Fibroblast of lung (primary cell): ENCODE data around the gene WDR27. TPM values are rescaled to one million over a fixed set of nuclear protein-coding genes. Genes with fewer than 3 reads are reported as not detected.
A peak's percentile ranks its signal among the peaks of the same experiment; 100 is the strongest.

ENCODE experiments used
- DNase-seq, 2 donors: peaks; one replicate each; pipeline versions ENCODE4 v3.0.0 to v3.0.0-alpha.2; 2010; ENCODE audit warnings: low read depth in 2 of 2
- H2AFZ ChIP-seq: 2 replicates; pipeline ENCODE4 v1.5.1; 2012; ENCODE audit warnings: low read length, control low read depth, inconsistent platforms
- H3K27ac ChIP-seq: 2 replicates; pipeline ENCODE4 v1.5.1; 2011; ENCODE audit warnings: low read length, control low read depth; ENCODE audit not compliant: insufficient read depth
- H3K27me3 ChIP-seq: 2 replicates; pipeline ENCODE4 v1.5.1; 2011; ENCODE audit warnings: mild to moderate bottlenecking, low read length; ENCODE audit not compliant: control insufficient read depth, insufficient read depth
- H3K36me3 ChIP-seq: 2 replicates; pipeline ENCODE4 v1.5.1; 2011; ENCODE audit warnings: low read length; ENCODE audit not compliant: control insufficient read depth, insufficient read depth
- H3K4me1 ChIP-seq: 2 replicates; pipeline ENCODE4 v1.5.1; 2011; ENCODE audit warnings: low read length; ENCODE audit not compliant: control insufficient read depth, insufficient read depth; ENCODE audit errors: extremely low read depth
- H3K4me2 ChIP-seq: 2 replicates; pipeline ENCODE4 v1.5.1; 2011; ENCODE audit warnings: low read length, control low read depth; ENCODE audit not compliant: insufficient read depth; ENCODE audit errors: extremely low read depth
- H3K4me3 ChIP-seq, 4 experiments: fragments of 200-600 bp in 1 of 4; sonication (generic) in 1 of 4; replicated peaks in 1 of 4; 2 replicates each; pipeline ENCODE4 v1.5.1; 2011 to 2016; ENCODE audit warnings: low read length in 4 of 4, low read depth in 3 of 4, mild to moderate bottlenecking in 3 of 4, control low read depth in 2 of 4, inconsistent platforms in 1 of 4, mixed read lengths in 1 of 4; ENCODE audit not compliant: insufficient read depth in 1 of 4; ENCODE audit errors: control extremely low read depth in 1 of 4
- H3K79me2 ChIP-seq: 2 replicates; pipeline ENCODE4 v1.5.1; 2012; ENCODE audit warnings: mild to moderate bottlenecking, low read length, inconsistent platforms; ENCODE audit not compliant: control insufficient read depth, insufficient read depth
- H3K9ac ChIP-seq: 2 replicates; pipeline ENCODE4 v1.5.1; 2011; ENCODE audit warnings: mild to moderate bottlenecking, low read length, control low read depth; ENCODE audit not compliant: insufficient read depth
- H3K9me3 ChIP-seq: 2 replicates; pipeline ENCODE4 v1.5.1; 2012; ENCODE audit warnings: low read depth, low read length; ENCODE audit not compliant: control insufficient read depth, insufficient read depth
- H4K20me1 ChIP-seq: 2 replicates; pipeline ENCODE4 v1.5.1; 2011; ENCODE audit warnings: low read length; ENCODE audit not compliant: control insufficient read depth, insufficient read depth; ENCODE audit errors: extremely low read depth
- CTCF ChIP-seq, 2 donors: IDR thresholded peaks in 1 of 2; conservative IDR thresholded peaks in 1 of 2; 1 replicate in 1 of 2; 2 replicates in 1 of 2; pipeline ENCODE4 v1.5.1; 2011 to 2012; ENCODE audit warnings: low read length in 2 of 2, control low read depth in 1 of 2, inconsistent platforms in 1 of 2, low read depth in 1 of 2, mild to moderate bottlenecking in 1 of 2
- EZH2 ChIP-seq: IDR thresholded peaks from 2 replicates; pipeline ENCODE4 v1.5.1; 2012; ENCODE audit warnings: low read length, control low read depth, mild to moderate bottlenecking; ENCODE audit errors: missing control alignments
- polyA plus RNA-seq, 2 donors: library from polyadenylated mRNA; depleted of rRNA in 1 of 2; stranded (reverse) in 1 of 2; unstranded in 1 of 2; fragments of >200 nt; gene quantifications; 2 replicates each; pipeline ENCODE4 v1.2.1, GENCODE V29; 2011 to 2012; ENCODE audit warnings: missing spikeins in 1 of 2
- total RNA-seq: library from RNA; depleted of rRNA; stranded (reverse); fragments of >200 nt; gene quantifications from 2 replicates; pipeline ENCODE4 v1.2.1, GENCODE V29; 2014

WDR27 gene
- total and polyA plus RNA-seq, 2 donors (not counting 1 experiment from before 2014, with no cell fraction given) = 8.8 to 23.3 TPM

GRCh38 chr6:169654598-169655391 is 47.0 kb downstream of the WDR27 start:
- no peaks in the 10 kb centered on the region for H4K20me1 ChIP-seq
- peak overlapping the region; percentile 79 for H3K4me2 ChIP-seq
- peak overlapping the region; percentile 52 for H3K27ac ChIP-seq
- H3K36me3 ChIP-seq = no peaks in the 10 kb centered on the region
- H2AFZ ChIP-seq = peak overlapping the region; percentile 77
- TF ChIP-seq EZH2 (no peak), CTCF (conservative IDR thresholded peaks at IDR 0.05 in 1 of 2, IDR thresholded peaks at IDR 0.05 in 1 of 2; ENCODE audit: low read depth in 1 of 2, low read length in 2 of 2) (peak; percentile 30 to 49)
- peak overlapping the region; percentile 46 to 77 (median 56) for H3K4me3 ChIP-seq
- H3K4me1 ChIP-seq = no peaks in the 10 kb centered on the region
- H3K9ac ChIP-seq = peak overlapping the region; percentile 57
- DNase-seq = peak; percentile 73 to 79
- no peaks in the 10 kb centered on the region for H3K9me3 ChIP-seq
- H3K79me2 ChIP-seq = no peaks in the 10 kb centered on the region
- H3K27me3 ChIP-seq = no peaks in the 10 kb centered on the region

GRCh38 chr6:169653691-169654090 is 48.1 kb downstream of the WDR27 start:
- TF ChIP-seq CTCF (conservative IDR thresholded peaks at IDR 0.05 in 1 of 2, IDR thresholded peaks at IDR 0.05 in 1 of 2; ENCODE audit: low read depth in 1 of 2, low read length in 2 of 2) (no peak), EZH2 (no peak)
- H3K79me2 ChIP-seq = no peaks in the 10 kb centered on the region
- DNase-seq = no peak
- H2AFZ ChIP-seq = no peak overlapping the region
- H3K9me3 ChIP-seq = no peaks in the 10 kb centered on the region
- no peak overlapping the region for H3K27ac ChIP-seq
- peak overlapping the region; percentile 32 for H3K4me2 ChIP-seq
- no peaks in the 10 kb centered on the region for H3K4me1 ChIP-seq
- no peaks in the 10 kb centered on the region for H4K20me1 ChIP-seq
- H3K4me3 ChIP-seq = peak overlapping the region in 1 of 4 experiments; percentile 63
- no peaks in the 10 kb centered on the region for H3K36me3 ChIP-seq
- H3K9ac ChIP-seq = no peak overlapping the region
- no peaks in the 10 kb centered on the region for H3K27me3 ChIP-seq

GRCh38 chr6:169652896-169653295 is 48.9 kb downstream of the WDR27 start:
- Histone ChIP-seq H3K9me3 (no peaks in the 10 kb centered on the region), H3K9ac (no peak overlapping the region), H3K27me3 (no peaks in the 10 kb centered on the region), H3K4me2 (no peak overlapping the region), H3K4me1 (no peaks in the 10 kb centered on the region), H3K4me3 (no peak overlapping the region), H4K20me1 (no peaks in the 10 kb centered on the region), H3K79me2 (no peaks in the 10 kb centered on the region), H2AFZ (no peak overlapping the region), H3K36me3 (no peaks in the 10 kb centered on the region), H3K27ac (no peak overlapping the region)
- no peak for DNase-seq
- TF ChIP-seq EZH2 = no peak
- TF ChIP-seq CTCF (conservative IDR thresholded peaks at IDR 0.05 in 1 of 2, IDR thresholded peaks at IDR 0.05 in 1 of 2; ENCODE audit: low read depth in 1 of 2, low read length in 2 of 2) = no peak
